H1 (cell line): ENCODE results near the gene CDH22. TPM values are rescaled to one million over a fixed set of nuclear protein-coding genes. Genes with fewer than 3 reads are reported as not detected.

ENCODE experiments used
- CTCF ChIA-PET: fragments of 300-600 bp; sonication (Branson Sonifier 250); formaldehyde crosslinking; loops from one replicate; lab custom pipeline; 2021; ENCODE audit not compliant: partially characterized antibody; lab: Charles Lee
- POLR2A ChIA-PET: fragments of 300-600 bp; sonication (Branson Sonifier 250); formaldehyde crosslinking; loops from one replicate; lab custom pipeline; 2021; ENCODE audit warnings: inconsistent platforms; ENCODE audit not compliant: partially characterized antibody; lab: Charles Lee
- DNase-seq, 2 experiments: peaks; one replicate each; pipeline versions ENCODE4 v3.0.0 to v3.0.0-alpha.2; 2010 to 2022; ENCODE audit warnings: low spot score in 2 of 2, low read depth in 1 of 2, mixed read lengths in 1 of 2
- FAIRE-seq: peaks from 2 replicates; lab custom pipeline; 2011; peaks lifted over from hg19 to GRCh38; lab: Jason Lieb, UNC
- H2AFZ ChIP-seq: 2 replicates; pipeline ENCODE4 v1.8.1; 2012; ENCODE audit warnings: low read length, inconsistent platforms
- H2AK5ac ChIP-seq: 2 replicates; pipeline ENCODE4 v1.6.1; 2013; ENCODE audit warnings: low read depth, low read length
- H2BK120ac ChIP-seq: replicated peaks from 2 replicates; pipeline ENCODE3; 2013; ENCODE audit warnings: low read depth, low read length, inconsistent platforms
- H2BK12ac ChIP-seq: 2 replicates; pipeline ENCODE4 v1.6.1; 2013; ENCODE audit warnings: low read depth, low read length
- H2BK15ac ChIP-seq: 2 replicates; pipeline ENCODE4 v1.6.1; 2013; ENCODE audit warnings: low read length
- H2BK20ac ChIP-seq: 2 replicates; pipeline ENCODE4 v1.6.1; 2013; ENCODE audit warnings: low read length
- H2BK5ac ChIP-seq: 2 replicates; pipeline ENCODE4 v1.6.1; 2013; ENCODE audit warnings: low read depth, low read length
- H3K14ac ChIP-seq: 2 replicates; pipeline ENCODE4 v1.6.1; 2013; ENCODE audit warnings: inconsistent platforms; ENCODE audit not compliant: insufficient read length
- H3K18ac ChIP-seq: 2 replicates; pipeline ENCODE4 v1.6.1; 2013; ENCODE audit warnings: low read length; ENCODE audit errors: extremely low read depth
- H3K23ac ChIP-seq: 2 replicates; pipeline ENCODE4 v1.6.1; 2013; ENCODE audit warnings: inconsistent platforms; ENCODE audit not compliant: insufficient read length
- H3K23me2 ChIP-seq: 2 replicates; pipeline ENCODE4 v1.6.1; 2013; ENCODE audit warnings: low read depth, low read length
- H3K27ac ChIP-seq: 2 replicates; pipeline ENCODE4 v1.6.1; 2011; ENCODE audit warnings: low read depth, low read length, inconsistent platforms
- H3K27me3 ChIP-seq, 4 experiments: replicated peaks in 1 of 4; 1 replicate in 1 of 4; 2 replicates in 3 of 4; pipeline versions ENCODE4 v1.6.1 to v1.8.1; 2011 to 2013; ENCODE audit warnings: low read length in 3 of 4, mild to moderate bottlenecking in 3 of 4, inconsistent platforms in 2 of 4, mixed read lengths in 2 of 4, moderate library complexity in 1 of 4; ENCODE audit not compliant: control insufficient read depth in 3 of 4, insufficient read depth in 3 of 4; ENCODE audit errors: extremely low read depth in 1 of 4
- H3K36me3 ChIP-seq, 4 experiments: 2 replicates each; pipeline versions ENCODE4 v1.6.1 to v1.8.1; 2011 to 2013; ENCODE audit warnings: mild to moderate bottlenecking in 4 of 4, low read length in 3 of 4, moderate library complexity in 2 of 4, control low read depth in 1 of 4, inconsistent platforms in 1 of 4; ENCODE audit not compliant: insufficient read depth in 4 of 4, control insufficient read depth in 2 of 4
- H3K4ac ChIP-seq: replicated peaks from 2 replicates; pipeline ENCODE3; 2013; ENCODE audit warnings: low read length, low read depth, mixed read lengths, inconsistent platforms; ENCODE audit not compliant: insufficient read length
- H3K4me1 ChIP-seq, 4 experiments: replicated peaks in 1 of 4; 1 replicate in 1 of 4; 2 replicates in 3 of 4; pipeline versions ENCODE4 v1.6.1 to v1.8.1; 2011 to 2013; ENCODE audit warnings: low read length in 3 of 4, inconsistent platforms in 2 of 4, mixed read lengths in 1 of 4; ENCODE audit not compliant: insufficient read depth in 4 of 4, control insufficient read depth in 3 of 4
- H3K4me2 ChIP-seq, 2 experiments: 2 replicates each; pipeline versions ENCODE4 v1.6.1 to v1.8.1; 2011 to 2013; ENCODE audit warnings: low read depth in 2 of 2, low read length in 2 of 2, control low read depth in 1 of 2, inconsistent platforms in 1 of 2, mild to moderate bottlenecking in 1 of 2; ENCODE audit not compliant: insufficient read depth in 1 of 2
- H3K4me3 ChIP-seq, 4 experiments: fragments of 200-600, 300-600 bp in 1 of 4; sonication (generic), shearing (Covaris generic), sonication (Bioruptor Twin) in 1 of 4; 2 replicates each; pipeline versions ENCODE4 v1.5.1 to v1.8.1; 2011 to 2016; ENCODE audit warnings: low read length in 4 of 4, low read depth in 3 of 4, control low read depth in 2 of 4, inconsistent platforms in 2 of 4, mild to moderate bottlenecking in 2 of 4, mixed read lengths in 1 of 4, moderate library complexity in 1 of 4; ENCODE audit not compliant: insufficient read depth in 2 of 4; ENCODE audit errors: extremely low read depth in 1 of 4
- H3K56ac ChIP-seq: replicated peaks from 2 replicates; pipeline ENCODE3; 2013; ENCODE audit warnings: low read depth, mild to moderate bottlenecking, mixed read lengths, low read length, inconsistent platforms; ENCODE audit not compliant: insufficient read length
- H3K79me1 ChIP-seq: 2 replicates; pipeline ENCODE4 v1.6.1; 2013; ENCODE audit warnings: low read depth, low read length, control low read depth
- H3K79me2 ChIP-seq, 2 experiments: 2 replicates each; pipeline versions ENCODE4 v1.6.1 to v1.8.1; 2012 to 2013; ENCODE audit warnings: low read length in 2 of 2, mild to moderate bottlenecking in 2 of 2, inconsistent platforms in 1 of 2; ENCODE audit not compliant: insufficient read depth in 2 of 2, control insufficient read depth in 1 of 2
- H3K9ac ChIP-seq, 4 experiments: replicated peaks in 1 of 4; 1 replicate in 1 of 4; 2 replicates in 3 of 4; pipeline versions ENCODE4 v1.6.1 to v1.8.1; 2011 to 2013; ENCODE audit warnings: low read depth in 3 of 4, low read length in 3 of 4, control low read depth in 2 of 4, mild to moderate bottlenecking in 2 of 4, moderate library complexity in 2 of 4, inconsistent platforms in 1 of 4; ENCODE audit errors: extremely low read depth in 1 of 4
- H3K9me3 ChIP-seq, 2 experiments: 2 replicates each; pipeline versions ENCODE4 v1.6.1 to v1.8.1; 2012 to 2013; ENCODE audit warnings: mild to moderate bottlenecking in 2 of 2, moderate library complexity in 2 of 2, control low read depth in 1 of 2, inconsistent platforms in 1 of 2, low read depth in 1 of 2, low read length in 1 of 2, mixed read lengths in 1 of 2; ENCODE audit not compliant: insufficient read depth in 2 of 2
- H4K20me1 ChIP-seq, 2 experiments: replicated peaks in 1 of 2; 2 replicates each; pipeline versions ENCODE3 to v1.8.1; 2011 to 2013; ENCODE audit warnings: inconsistent platforms in 2 of 2, low read length in 2 of 2, mild to moderate bottlenecking in 1 of 2; ENCODE audit not compliant: insufficient read depth in 2 of 2, control insufficient read depth in 1 of 2
- H4K5ac ChIP-seq: 2 replicates; pipeline ENCODE4 v1.6.1; 2013; ENCODE audit warnings: low read length, low read depth, mixed read lengths, inconsistent platforms; ENCODE audit not compliant: insufficient read length
- H4K8ac ChIP-seq: 2 replicates; pipeline ENCODE4 v1.8.0; 2013; ENCODE audit warnings: mild to moderate bottlenecking, moderate library complexity, low read length, inconsistent platforms; ENCODE audit not compliant: insufficient read depth; ENCODE audit errors: extremely low read depth
- H4K91ac ChIP-seq: replicated peaks from 2 replicates; pipeline ENCODE3; 2013; ENCODE audit warnings: low read length, mixed read lengths, inconsistent platforms; ENCODE audit not compliant: insufficient read length
- CBX8 ChIP-seq: fragments of 300-800, 300-1000 bp; sonication (generic); IDR thresholded peaks from 2 replicates; pipeline ENCODE4 v1.7.1; 2016; ENCODE audit warnings: low read depth, low read length, borderline replicate concordance
- CEBPB ChIP-seq: IDR thresholded peaks from 2 replicates; pipeline ENCODE4 v1.6.1; 2012; ENCODE audit warnings: low read depth, low read length
- CHD1 ChIP-seq: IDR thresholded peaks from 2 replicates; pipeline ENCODE4 v1.6.1; 2012; ENCODE audit warnings: low read depth, low read length, improper control_type of control experiment
- CREB1 ChIP-seq: IDR thresholded peaks from 2 replicates; pipeline ENCODE4 v1.6.1; 2012; ENCODE audit warnings: inconsistent platforms
- EGR1 ChIP-seq: IDR thresholded peaks from 2 replicates; pipeline ENCODE4 v1.6.1; 2011; ENCODE audit warnings: low read depth, low read length, borderline replicate concordance
- GABPA ChIP-seq: IDR thresholded peaks from 2 replicates; pipeline ENCODE4 v1.6.1; 2011; ENCODE audit warnings: mild to moderate bottlenecking, low read length, moderate library complexity, borderline replicate concordance; ENCODE audit not compliant: insufficient read depth
- HDAC6 ChIP-seq: IDR thresholded peaks from one replicate; pipeline ENCODE4 v1.7.1; 2012; ENCODE audit warnings: low read depth, mild to moderate bottlenecking, inconsistent platforms, low read length, moderate library complexity
- NRF1 ChIP-seq: IDR thresholded peaks from 2 replicates; pipeline ENCODE4 v1.6.1; 2011; ENCODE audit warnings: mild to moderate bottlenecking, low read depth, low read length, improper control_type of control experiment
- RAD21 ChIP-seq, 2 experiments: IDR thresholded peaks in 1 of 2; conservative IDR thresholded peaks in 1 of 2; 2 replicates each; pipeline ENCODE4 v1.6.1; 2011; ENCODE audit warnings: low read depth in 2 of 2, low read length in 2 of 2, improper control_type of control experiment in 1 of 2, inconsistent platforms in 1 of 2, mild to moderate bottlenecking in 1 of 2, moderate library complexity in 1 of 2
- WGBS, 2 experiments: shearing (Covaris generic) in 1 of 2; methylation state at CpG; one replicate each; pipeline versions ENCODE4 v1.1.6 to v1.1.7; 2013 to 2015; ENCODE audit warnings: low lambda C conversion rate in 2 of 2, mixed read lengths in 2 of 2, inconsistent platforms in 1 of 2, low coverage in 1 of 2, missing lambda C conversion rate in 1 of 2; ENCODE audit not compliant: insufficient replicate concordance in 2 of 2, insufficient coverage in 1 of 2, insufficient read length in 1 of 2; ENCODE audit errors: extremely low coverage in 1 of 2, missing lambda C conversion rate in 1 of 2; 5-methylcytosine and 5-hydroxymethylcytosine counted together
- polyA plus RNA-seq, 7 experiments: library from polyadenylated mRNA; depleted of rRNA in 3 of 7; stranded (reverse) in 5 of 7; unstranded in 2 of 7; fragments of >200 nt in 5 of 7; fragments of 200-250 nt in 2 of 7; gene quantifications; 1 replicate in 5 of 7; 2 replicates in 1 of 7; 4 replicates in 1 of 7; pipeline versions ENCODE4 v1.2.1 to v1.2.3, GENCODE V29; 2011 to 2013; ENCODE audit warnings: missing spikeins in 2 of 7, mixed read lengths in 2 of 7
- total RNA-seq: library from RNA; stranded (reverse); fragmentation: NEBNext Ultra II Directional; extraction: Animal tissue kit (Norgen Biotek cat#: 25700); gene quantifications from 2 replicates; pipeline ENCODE4 v1.2.1, GENCODE V29; 2021
- TF ChIP-seq, protein P1 (sequence below), 3 experiments: IDR thresholded peaks; 1 replicate in 2 of 3; 2 replicates in 1 of 3; pipeline versions ENCODE4 v1.5.1 to v1.6.1; 2011; ENCODE audit warnings: low read length in 3 of 3, mild to moderate bottlenecking in 3 of 3, inconsistent platforms in 2 of 3, low read depth in 1 of 3, moderate library complexity in 1 of 3; ENCODE audit not compliant: insufficient read depth in 1 of 3; ENCODE audit errors: control extremely low read depth in 1 of 3

The CDH22 gene
- total and polyA plus RNA-seq, 2 of the 8 experiments (the other 6 are each of a cell fraction or from before 2014, with no cell fraction given), result 0.35 to 0.39 TPM

- Histone ChIP-seq H3K56ac (no peak overlapping the region), H4K20me1 (no peaks in the 10 kb centered on the region), H4K5ac (no peak overlapping the region), H2BK120ac (no peak overlapping the region), H3K4ac (no peak overlapping the region), H2BK12ac (no peak overlapping the region), H3K14ac (no peak overlapping the region), H3K79me1 (no peaks in the 10 kb centered on the region), H2AFZ (no peak overlapping the region), H3K79me2 (no peaks in the 10 kb centered on the region), H3K4me1 (peaks cover 0 to under 1% (median 0%) of the 10 kb centered on the region in 4 experiments; a peak in 2 of 7 replicates), H2BK20ac (no peak overlapping the region), H3K23ac (no peak overlapping the region), H3K9me3 (no peaks in the 10 kb centered on the region), H3K36me3 (no peaks in the 10 kb centered on the region), H3K27me3 (peaks cover 0 to 26% (median 19%) of the 10 kb centered on the region in 4 experiments; a peak in 6 of 7 replicates), H4K91ac (no peak overlapping the region), H3K9ac (no peak overlapping the region), H3K4me2 (no peak overlapping the region), H3K18ac (no peak overlapping the region), H3K27ac (no peak overlapping the region), H3K4me3 (no peak overlapping the region), H3K23me2 (peaks cover 3% of the 10 kb centered on the region; the same call in 1 of the 2 replicates), H4K8ac (no peak overlapping the region; the same call in 1 of the 2 replicates), H2BK15ac (no peak overlapping the region), H2AK5ac (no peak overlapping the region), H2BK5ac (no peak overlapping the region)
- WGBS, 2 experiments, result 83% methylated on average over 24 of the region's 24 CpGs; no CpG with 5 or more reads in 1 of the 2 experiments
- no peak for FAIRE-seq
- DNase-seq, result no peak
- ChIA-PET POLR2A (no interaction called here), CTCF (interaction anchor here (2.3 to 6.6 kb wide), 4 partner anchors 9 to 32 kb away, joined by 13 to 63 read pairs (median 30); no protein-coding TSS in a partner anchor)
- TF ChIP-seq CREB1 (no peak), CHD1 (no peak), GABPA (no peak), NRF1 (no peak), HDAC6 (no peak), CBX8 (no peak), CEBPB (no peak), EGR1 (no peak), RAD21 (IDR thresholded peaks at IDR 0.05 in 1 of 2, conservative IDR thresholded peaks at IDR 0.05 in 1 of 2; ENCODE audit: low read depth in 2 of 2, low read length in 2 of 2) (no peak)
- TF ChIP-seq, protein P1, sequence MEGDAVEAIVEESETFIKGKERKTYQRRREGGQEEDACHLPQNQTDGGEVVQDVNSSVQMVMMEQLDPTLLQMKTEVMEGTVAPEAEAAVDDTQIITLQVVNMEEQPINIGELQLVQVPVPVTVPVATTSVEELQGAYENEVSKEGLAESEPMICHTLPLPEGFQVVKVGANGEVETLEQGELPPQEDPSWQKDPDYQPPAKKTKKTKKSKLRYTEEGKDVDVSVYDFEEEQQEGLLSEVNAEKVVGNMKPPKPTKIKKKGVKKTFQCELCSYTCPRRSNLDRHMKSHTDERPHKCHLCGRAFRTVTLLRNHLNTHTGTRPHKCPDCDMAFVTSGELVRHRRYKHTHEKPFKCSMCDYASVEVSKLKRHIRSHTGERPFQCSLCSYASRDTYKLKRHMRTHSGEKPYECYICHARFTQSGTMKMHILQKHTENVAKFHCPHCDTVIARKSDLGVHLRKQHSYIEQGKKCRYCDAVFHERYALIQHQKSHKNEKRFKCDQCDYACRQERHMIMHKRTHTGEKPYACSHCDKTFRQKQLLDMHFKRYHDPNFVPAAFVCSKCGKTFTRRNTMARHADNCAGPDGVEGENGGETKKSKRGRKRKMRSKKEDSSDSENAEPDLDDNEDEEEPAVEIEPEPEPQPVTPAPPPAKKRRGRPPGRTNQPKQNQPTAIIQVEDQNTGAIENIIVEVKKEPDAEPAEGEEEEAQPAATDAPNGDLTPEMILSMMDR (IDR thresholded peaks at IDR 0.05; ENCODE audit: control extremely low read depth in 1 of 3, insufficient read depth in 1 of 3, low read depth in 1 of 3, low read length in 3 of 3), result no peak
Observed at GRCh38 chr20:46316984-46317684, 8.8 kb upstream of the CDH22 start.
